Transverse colon (tissue), 4 donors: ENCODE data around the gene DPP7. TPM values are rescaled to one million over a fixed set of nuclear protein-coding genes. Genes with fewer than 3 reads are reported as not detected.

Source experiments
- DNase-seq: peaks from one replicate; pipeline ENCODE4 v3.0.0-alpha.2; 2019
- H3K27ac ChIP-seq, 4 donors: fragments of 200-600 bp; sonication (generic); 2 replicates each; pipeline ENCODE4 v1.5.1; 2016 to 2018; ENCODE audit warnings: inconsistent platforms in 4 of 4
- H3K27me3 ChIP-seq: fragments of 200-600 bp; sonication (generic); 2 replicates; pipeline ENCODE4 v1.5.1; 2017; ENCODE audit warnings: inconsistent platforms
- H3K36me3 ChIP-seq, 4 donors: fragments of 200-600 bp; sonication (generic); 2 replicates each; pipeline ENCODE4 v1.5.1; 2017 to 2019; ENCODE audit warnings: inconsistent platforms in 4 of 4
- H3K4me1 ChIP-seq, 4 donors: fragments of 200-600 bp; sonication (generic); 2 replicates each; pipeline ENCODE4 v1.5.1; 2017 to 2020; ENCODE audit warnings: inconsistent platforms in 4 of 4
- H3K4me3 ChIP-seq, 4 donors: fragments of 200-600 bp; sonication (generic); 1 replicate in 1 of 4; 2 replicates in 3 of 4; pipeline versions ENCODE4 v1.5.1 to v1.6.1; 2017 to 2019; ENCODE audit warnings: inconsistent platforms in 4 of 4
- H3K9me3 ChIP-seq, 2 donors: fragments of 200-600 bp; sonication (generic); 2 replicates each; pipeline ENCODE4 v1.5.1; 2017 to 2019; ENCODE audit warnings: inconsistent platforms in 2 of 2
- CTCF ChIP-seq, 5 experiments: fragments of 200-600 bp in 3 of 5; fragments of 450-650 bp in 2 of 5; sonication (generic) in 3 of 5; IDR thresholded peaks; 1 replicate in 2 of 5; 2 replicates in 3 of 5; pipeline ENCODE4 v1.5.1; 2016 to 2017; ENCODE audit warnings: antibody characterized with exemption in 5 of 5, inconsistent platforms in 3 of 5, mild to moderate bottlenecking in 2 of 5, moderate library complexity in 1 of 5
- EP300 ChIP-seq: sonication (generic); formaldehyde crosslinking; IDR thresholded peaks from one replicate; pipeline ENCODE4 v1.6.1; 2017; ENCODE audit warnings: antibody characterized with exemption, low read depth
- POLR2A ChIP-seq: fragments of 450-650 bp; IDR thresholded peaks from one replicate; pipeline ENCODE4 v1.6.1; 2016; ENCODE audit warnings: antibody characterized with exemption, mild to moderate bottlenecking, moderate library complexity
- POLR2AphosphoS5 ChIP-seq, 3 donors: sonication (generic); formaldehyde crosslinking; IDR thresholded peaks; one replicate each; pipeline ENCODE4 v1.6.1; 2016; ENCODE audit warnings: antibody characterized with exemption in 3 of 3
- WGBS, 2 donors: methylation state at CpG; one replicate each; pipeline ENCODE4 v1.1.5; 2018; ENCODE audit warnings: low coverage in 1 of 2; 5-methylcytosine and 5-hydroxymethylcytosine counted together
- in situ Hi-C, 4 donors: fragments of 200-750 bp; cut with MboI; loops; one replicate each; pipeline versions ENCODE4 v1.15.0 to v1.15.1; 2017; ENCODE audit warnings: low sequenced_read_pairs in 3 of 4, low pct_ligation_motif_present in 1 of 4, low pct_unique_long_range_greater_than_20kb in 1 of 4
- intact Hi-C: fragments of 100-400 bp; cut with DNase I; formaldehyde crosslinking; loops from one replicate; pipeline ENCODE4 v1.15.1; 2023; ENCODE audit warnings: low total_unique reads
- total RNA-seq, 4 donors: library from RNA; depleted of rRNA; stranded (reverse); fragments of >200 nt; gene quantifications; one replicate each; pipeline ENCODE4 v1.1.0, GENCODE V29; 2016

The DPP7 gene
- total RNA-seq, 4 donors from 2014 or later, result 54.2 to 141 (median 103) TPM

- DNase-seq, result peak; percentile 90
- peak within 1 kb of the TSS in 3 of 4 donors; percentile 42 to 57 (median 49) for H3K4me3 ChIP-seq
- WGBS, 2 donors, result 1% methylated on average over 64 of the region's 74 CpGs; no CpG with 5 or more reads in 1 of the 2 donors
- H3K9me3 ChIP-seq, result no peaks in the 10 kb centered on the region
- H3K4me1 ChIP-seq, result peaks cover 4 to 26% (median 23%) of the 10 kb centered on the region in 4 donors
- peaks cover 14% of the 10 kb centered on the region for H3K27me3 ChIP-seq
- H3K27ac ChIP-seq, result peak within 1 kb of the TSS; percentile 69 to 84 (median 77)
- peak in 1 of 3 donors; percentile 22 for TF ChIP-seq POLR2AphosphoS5 (IDR thresholded peaks at IDR 0.05)
- no peak for TF ChIP-seq EP300
- no peaks in the 10 kb centered on the region for H3K36me3 ChIP-seq
- in situ Hi-C loops (no loop called here), intact Hi-C loops (no loop called here)
These were observed 44.2 kb downstream of the DPP7 start, which contains the start of gene SAPCD2 for GRCh38 chr9:137070201-137070905. SAPCD2 (minus strand) TSS chr9:137070557; CDS start chr9:137070460, 97 bp downstream.

- WGBS, 2 donors, result 2% methylated on average over 44 of the region's 52 CpGs; no CpG with 5 or more reads in 1 of the 2 donors
- peaks cover 4 to 26% (median 23%) of the 10 kb centered on the region in 4 donors for H3K4me1 ChIP-seq
- peak overlapping the region in 3 of 4 donors; percentile 42 to 57 (median 49) for H3K4me3 ChIP-seq
These were observed 44.9 kb downstream of the DPP7 start for GRCh38 chr9:137069508-137070091.

GRCh38 chr9:137068539-137069507, 45.7 kb downstream of the DPP7 start:
- in situ Hi-C loops, result no loop called here
- Histone ChIP-seq H3K36me3 (no peaks in the 10 kb centered on the region), H3K9me3 (no peaks in the 10 kb centered on the region), H3K4me1 (peaks cover 6 to 28% (median 23%) of the 10 kb centered on the region in 4 donors), H3K27me3 (peaks cover 14% of the 10 kb centered on the region), H3K27ac (peak overlapping the region in 2 of 4 donors; percentile 24 to 84), H3K4me3 (peak overlapping the region in 2 of 4 donors; percentile 49 to 57)
- peak; percentile 11 for DNase-seq
- intact Hi-C loops, result loop anchor here (2.0 kb wide), 1 partner anchor 22 kb away; the partner anchor contains the start of gene NPDC1
- WGBS, 2 donors, result 90% methylated on average over 17 of the region's 17 CpGs; no CpG with 5 or more reads in 1 of the 2 donors
- TF ChIP-seq EP300 (no peak), POLR2A (no peak), CTCF (IDR thresholded peaks at IDR 0.05) (no peak), POLR2AphosphoS5 (IDR thresholded peaks at IDR 0.05) (no peak)

More at GRCh38 chr9:137069508-137070091, 44.9 kb downstream of the DPP7 start:
- DNase-seq, result peak; percentile 14
- Histone ChIP-seq H3K36me3 (no peaks in the 10 kb centered on the region), H3K27me3 (peaks cover 14% of the 10 kb centered on the region), H3K27ac (peak overlapping the region in 2 of 4 donors; percentile 83 to 84), H3K9me3 (no peaks in the 10 kb centered on the region)
- intact Hi-C loops, result loop anchor here (2.0 kb wide), 1 partner anchor 23 kb away; the partner anchor contains the start of gene NPDC1
- in situ Hi-C loops, result no loop called here
- TF ChIP-seq POLR2AphosphoS5 (IDR thresholded peaks at IDR 0.05) (no peak), CTCF (IDR thresholded peaks at IDR 0.05) (no peak), POLR2A (no peak), EP300 (no peak)

- DNase-seq, result peak; percentile 90
- no peaks in the 10 kb centered on the region for H3K36me3 ChIP-seq
- no peak overlapping the region for H3K4me3 ChIP-seq
- peak; percentile 73 to 96 (median 85) for TF ChIP-seq CTCF (IDR thresholded peaks at IDR 0.05)
- TF ChIP-seq POLR2A, result no peak
- H3K9me3 ChIP-seq, result no peaks in the 10 kb centered on the region
- intact Hi-C loops (loop anchor here (2.0 kb wide), 1 partner anchor 21 kb away; the partner anchor contains the start of gene NPDC1), in situ Hi-C loops (no loop called here)
- H3K4me1 ChIP-seq, result peaks cover 7 to 26% (median 22%) of the 10 kb centered on the region in 4 donors
- H3K27me3 ChIP-seq, result peaks cover 14% of the 10 kb centered on the region
- H3K27ac ChIP-seq, result peak overlapping the region in 3 of 4 donors; percentile 4 to 56 (median 24)
- WGBS, 2 donors, result 52% methylated on average over 10 of the region's 12 CpGs; no CpG with 5 or more reads in 1 of the 2 donors
These were observed 46.5 kb downstream of the DPP7 start for GRCh38 chr9:137067860-137068538.
